ENCODE data around the gene GFOD2.
"Not testable (repeated sequence)": the region's sequence is repeated elsewhere in the genome, so short reads cannot be mapped to it uniquely, and the experiment has no call there.

Gene GFOD2

GRCh38 chr16:67699265-67699664 lies 19.9 kb downstream of the GFOD2 start:
- DNase-seq = no peak

GRCh38 chr16:67697422-67698185 lies 21.5 kb downstream of the GFOD2 start:
- DNase-seq = no peak

GRCh38 chr16:67694611-67695010 lies 24.5 kb downstream of the GFOD2 start:
- DNase-seq = no peak

GRCh38 chr16:67693517-67694285 lies 25.4 kb downstream of the GFOD2 start:
- DNase-seq = not testable (repeated sequence)

GRCh38 chr16:67685388-67686112 lies 33.6 kb downstream of the GFOD2 start:
- DNase-seq = no peak

- no peak for DNase-seq
These were observed 35.3 kb downstream of the GFOD2 start for GRCh38 chr16:67683767-67684166.

GRCh38 chr16:67679935-67680897 lies 38.9 kb downstream of the GFOD2 start:
- DNase-seq = no peak

GRCh38 chr16:67678354-67679023 lies 40.6 kb downstream of the GFOD2 start:
- no peak for DNase-seq

- DNase-seq = no peak
These were observed 41.4 kb downstream of the GFOD2 start for GRCh38 chr16:67677712-67678111.

GRCh38 chr16:67676939-67677338 lies 42.2 kb downstream of the GFOD2 start:
- DNase-seq = no peak

- no peak for DNase-seq
These were observed 42.6 kb downstream of the GFOD2 start for GRCh38 chr16:67676516-67676915.

GRCh38 chr16:67675999-67676398 lies 43.1 kb downstream of the GFOD2 start:
- DNase-seq = no peak

- no peak for DNase-seq
These were observed 43.6 kb downstream of the GFOD2 start for GRCh38 chr16:67675579-67675935.

GRCh38 chr16:67674851-67675578 lies 44.1 kb downstream of the GFOD2 start:
- peak in 2 of 3 experiments; percentile 10 to 48 for DNase-seq

GRCh38 chr16:67673712-67674580 lies 45.2 kb downstream of the GFOD2 start:
- peak; percentile 44 to 78 (median 63) for DNase-seq

- peak in 2 of 3 experiments; percentile 16 to 46 for DNase-seq
These were observed 46.1 kb downstream of the GFOD2 start for GRCh38 chr16:67672739-67673662.

- no peak for DNase-seq
These were observed 46.8 kb downstream of the GFOD2 start for GRCh38 chr16:67672306-67672705.

- DNase-seq = no peak
These were observed 49.5 kb downstream of the GFOD2 start for GRCh38 chr16:67669499-67670101.
